HepG2 (cell line): ENCODE data around the gene ARHGAP25. TPM values are rescaled to one million over a fixed set of nuclear protein-coding genes. Genes with fewer than 3 reads are reported as not detected.

Experiments used
- ATAC-seq: fragments of 200-7000 bp; cut with Tn5 transposase; 3 replicates; pipeline ENCODE4 v1.9.1; 2020; ENCODE audit warnings: mild to moderate bottlenecking, moderate library complexity
- BruUV-seq: library from RNA; stranded (reverse); fragments of 400-500 nt; replicated peaks from 2 replicates; lab custom pipeline; 2021; lab: Mats Ljungman, UMichigan
- CTCF ChIA-PET: fragments of 300-600 bp; formaldehyde crosslinking; extraction: SDS; loops from one replicate; lab custom pipeline; 2021; ENCODE audit warnings: low total read pairs, inconsistent platforms, low intra/inter-chr PET ratio; lab: Yijun Ruan, JAX
- POLR2A ChIA-PET: fragments of 350-600 bp; sonication (Branson Sonifier 250); formaldehyde crosslinking; loops from one replicate; lab custom pipeline; 2020; ENCODE audit warnings: antibody characterized with exemption, inconsistent platforms; lab: Yijun Ruan, JAX
- DNase-seq: peaks from one replicate; pipeline ENCODE4 v3.0.0-alpha.2; 2015; ENCODE audit warnings: low spot score
- FAIRE-seq: peaks from 3 replicates; lab custom pipeline; 2011; peaks lifted over from hg19 to GRCh38; lab: Jason Lieb, UNC
- H2AFZ ChIP-seq: one replicate; pipeline ENCODE4 v1.6.1; 2011; ENCODE audit warnings: low read length, inconsistent platforms
- H3K27ac ChIP-seq: fragments of 300-600 bp; 3 replicates; pipeline ENCODE4 v1.8.0; 2011; ENCODE audit warnings: mixed run types, mild to moderate bottlenecking, mixed read lengths, low read length, inconsistent platforms; ENCODE audit not compliant: insufficient read depth; ENCODE audit errors: extremely low read length
- H3K27me3 ChIP-seq, 2 experiments: fragments of 200-600 bp in 1 of 2; 2 replicates in 1 of 2; 3 replicates in 1 of 2; pipeline versions ENCODE4 v1.6.0 to v1.8.0; 2011; ENCODE audit warnings: low read length in 2 of 2, mild to moderate bottlenecking in 2 of 2, moderate library complexity in 2 of 2, inconsistent platforms in 1 of 2; ENCODE audit not compliant: insufficient read depth in 2 of 2, control insufficient read depth in 1 of 2
- H3K36me3 ChIP-seq, 2 experiments: fragments of 200-600 bp in 1 of 2; replicated peaks in 1 of 2; 2 replicates in 1 of 2; 3 replicates in 1 of 2; pipeline versions ENCODE4 v1.5.1 to v1.8.0; 2011; ENCODE audit warnings: low read length in 2 of 2, inconsistent platforms in 1 of 2; ENCODE audit not compliant: insufficient read depth in 2 of 2, control insufficient read depth in 1 of 2
- H3K4me1 ChIP-seq: 2 replicates; pipeline ENCODE4 v1.5.1; 2012; ENCODE audit warnings: low read length, inconsistent platforms; ENCODE audit not compliant: insufficient read depth
- H3K4me2 ChIP-seq: 2 replicates; pipeline ENCODE4 v1.6.0; 2011; ENCODE audit warnings: low read depth, low read length, inconsistent platforms
- H3K4me3 ChIP-seq, 3 experiments: fragments of 200-600 bp in 1 of 3; sonication (generic), shearing (Covaris generic) in 1 of 3; replicated peaks in 1 of 3; 2 replicates each; pipeline ENCODE4 v1.5.1; 2011 to 2016; ENCODE audit warnings: low read length in 3 of 3, inconsistent platforms in 2 of 3, low read depth in 2 of 3, mild to moderate bottlenecking in 2 of 3, control low read depth in 1 of 3, mixed read lengths in 1 of 3; ENCODE audit not compliant: insufficient read depth in 1 of 3
- H3K79me2 ChIP-seq: one replicate; pipeline ENCODE4 v1.6.1; 2011; ENCODE audit warnings: low read length, inconsistent platforms; ENCODE audit not compliant: insufficient read depth
- H3K9ac ChIP-seq: 2 replicates; pipeline ENCODE4 v1.6.0; 2011; ENCODE audit warnings: mild to moderate bottlenecking, low read depth, low read length, inconsistent platforms; ENCODE audit not compliant: insufficient read depth
- H3K9me3 ChIP-seq: 2 replicates; pipeline ENCODE4 v1.5.1; 2012; ENCODE audit warnings: mild to moderate bottlenecking, low read length
- H4K20me1 ChIP-seq: 2 replicates; pipeline ENCODE4 v1.6.0; 2011; ENCODE audit warnings: inconsistent platforms, mild to moderate bottlenecking, low read length, moderate library complexity; ENCODE audit not compliant: insufficient read depth
- AKAP8 ChIP-seq: sonication (generic); formaldehyde crosslinking; IDR thresholded peaks from 2 replicates; pipeline ENCODE4 v1.5.1; 2020; ENCODE audit warnings: mild to moderate bottlenecking, missing genetic modification reagents
- FOSL2 ChIP-seq: sonication (generic); formaldehyde crosslinking; IDR thresholded peaks from 2 replicates; pipeline ENCODE4 v1.4.0; 2020; ENCODE audit warnings: missing genetic modification reagents
- HNRNPUL1 ChIP-seq: fragments of 200-400 bp; formaldehyde crosslinking; IDR thresholded peaks from 2 replicates; pipeline ENCODE4 v1.6.1; 2017; ENCODE audit warnings: low read depth, mild to moderate bottlenecking, low read length, moderate library complexity
- MNT ChIP-seq: fragments of 450-650 bp; IDR thresholded peaks from 2 replicates; pipeline ENCODE4 v1.6.1; 2016
- NR0B2 ChIP-seq: sonication (generic); formaldehyde crosslinking; IDR thresholded peaks from 2 replicates; pipeline ENCODE4 v1.4.0; 2020; ENCODE audit warnings: mild to moderate bottlenecking, missing genetic modification reagents
- PHF5A ChIP-seq: IDR thresholded peaks from one replicate; pipeline ENCODE4 v1.6.1; 2018; ENCODE audit warnings: low read depth, missing genetic modification reagents; ENCODE audit not compliant: unreplicated experiment
- RFXANK ChIP-seq: IDR thresholded peaks from 2 replicates; pipeline ENCODE4 v1.6.1; 2016
- SMC3 ChIP-seq: IDR thresholded peaks from 2 replicates; pipeline ENCODE4 v1.6.1; 2011; ENCODE audit warnings: low read length, improper control_type of control experiment
- SPEN ChIP-seq: sonication (generic); formaldehyde crosslinking; IDR thresholded peaks from 2 replicates; pipeline ENCODE4 v1.5.1; 2020; ENCODE audit warnings: low read depth, mild to moderate bottlenecking, missing genetic modification reagents
- SRSF1 ChIP-seq: fragments of 200-400 bp; formaldehyde crosslinking; optimal IDR thresholded peaks from 2 replicates; pipeline ENCODE3; 2017; ENCODE audit warnings: mild to moderate bottlenecking, low read depth, low read length, moderate library complexity
- TMF1 ChIP-seq: sonication (generic); formaldehyde crosslinking; IDR thresholded peaks from 2 replicates; pipeline ENCODE4 v1.8.1; 2022; ENCODE audit warnings: low read depth, missing genetic modification reagents
- ZBED4 ChIP-seq: sonication (generic); formaldehyde crosslinking; IDR thresholded peaks from 2 replicates; pipeline ENCODE4 v1.4.0; 2020; ENCODE audit warnings: missing genetic modification reagents, borderline replicate concordance
- ZBTB20 ChIP-seq: sonication (generic); formaldehyde crosslinking; IDR thresholded peaks from 2 replicates; pipeline ENCODE4 v1.8.1; 2023; ENCODE audit warnings: missing genetic modification reagents, low read depth, mild to moderate bottlenecking, borderline replicate concordance
- ZNF18 ChIP-seq: sonication (generic); formaldehyde crosslinking; IDR thresholded peaks from 2 replicates; pipeline ENCODE4 v1.8.0; 2022; ENCODE audit warnings: mild to moderate bottlenecking, missing genetic modification reagents; ENCODE audit not compliant: insufficient replicate concordance
- ZNF546 ChIP-seq: sonication (generic); formaldehyde crosslinking; conservative IDR thresholded peaks from 2 replicates; pipeline ENCODE4 v1.8.1; 2023; ENCODE audit warnings: mild to moderate bottlenecking, missing genetic modification reagents
- ZNF766 ChIP-seq: sonication (generic); formaldehyde crosslinking; IDR thresholded peaks from 2 replicates; pipeline ENCODE4 v1.5.0; 2020; ENCODE audit warnings: missing genetic modification reagents, borderline replicate concordance
- ZNF839 ChIP-seq: sonication (generic); formaldehyde crosslinking; IDR thresholded peaks from 2 replicates; pipeline ENCODE4 v1.4.0; 2020; ENCODE audit warnings: missing genetic modification reagents, mild to moderate bottlenecking, borderline replicate concordance
- ZSCAN29 ChIP-seq: sonication (generic); formaldehyde crosslinking; conservative IDR thresholded peaks from 2 replicates; pipeline ENCODE4 v1.4.0; 2020; ENCODE audit warnings: mild to moderate bottlenecking, missing genetic modification reagents
- in situ Hi-C: cut with HindIII; loops from 2 replicates; pipeline ENCODE4 v1.10.0; 2017; ENCODE audit warnings: low pct_unique_long_range_greater_than_20kb; ENCODE audit not compliant: extremely low pct_ligation_motif_present
- intact Hi-C: fragments of 100-400 bp; cut with micrococcal nuclease; formaldehyde crosslinking; loops from one replicate; pipeline ENCODE4 v1.10.0; 2022; ENCODE audit not compliant: unreplicated experiment
- polyA plus RNA-seq, 8 experiments: library from polyadenylated mRNA; depleted of rRNA in 3 of 8; stranded (reverse) in 7 of 8; unstranded in 1 of 8; fragments of >200 nt; fragmentation: Illumina TruSeq in 4 of 8; extraction: Trizol in 4 of 8; gene quantifications; 2 replicates each; pipeline versions ENCODE4 v1.2.1 to v1.2.3, GENCODE V29; 2011 to 2016; ENCODE audit warnings: low read depth in 4 of 8, missing spikeins in 1 of 8, mixed read lengths in 1 of 8; ENCODE audit not compliant: insufficient read depth in 1 of 8
- total RNA-seq, 5 experiments: library from RNA; depleted of rRNA; stranded (reverse); fragments of >200 nt; fragmentation: Illumina TruSeq; extraction: Trizol; gene quantifications; 2 replicates each; pipeline ENCODE4 v1.2.3, GENCODE V29; 2016; ENCODE audit warnings: low read depth in 1 of 5

The ARHGAP25 gene
- total and polyA plus RNA-seq, 2 of the 13 experiments (the other 11 are each of a cell fraction or from before 2014, with no cell fraction given) = not detected

GRCh38 chr2:68762665-68763064 lies 28.1 kb downstream of the ARHGAP25 start:
- H3K27ac ChIP-seq = no peak overlapping the region
- no peak for DNase-seq
- no peak overlapping the region for H3K4me2 ChIP-seq
- H4K20me1 ChIP-seq = no peaks in the 10 kb centered on the region
- H3K27me3 ChIP-seq = peaks cover 0 to 23% of the 10 kb centered on the region in 2 experiments; a peak in 3 of 5 replicates
- no peak for ATAC-seq
- no peaks in the 10 kb centered on the region for H3K9me3 ChIP-seq
- CTCF ChIA-PET = no interaction called here
- no peak overlapping the region for H3K9ac ChIP-seq
- BruUV-seq = no TSS peak
- no peak overlapping the region for H2AFZ ChIP-seq
- no peaks in the 10 kb centered on the region for H3K36me3 ChIP-seq
- no peaks in the 10 kb centered on the region for H3K79me2 ChIP-seq
- FAIRE-seq = no peak
- intact Hi-C loops = no loop called here
- POLR2A ChIA-PET = no interaction called here
- H3K4me3 ChIP-seq = no peak overlapping the region
- in situ Hi-C loops = no loop called here
- H3K4me1 ChIP-seq = no peaks in the 10 kb centered on the region
- TF ChIP-seq ZNF18 (CRISPR knock-in tag) (no peak), RFXANK (CRISPR knock-in tag) (no peak), MNT (no peak), SMC3 (no peak), AKAP8 (no peak), ZNF546 (CRISPR knock-in tag) (no peak), PHF5A (CRISPR knock-in tag) (no peak), SRSF1 (no peak), SPEN (CRISPR knock-in tag) (no peak), ZSCAN29 (no peak), ZNF766 (CRISPR knock-in tag) (no peak), ZNF839 (CRISPR knock-in tag) (no peak), HNRNPUL1 (no peak), ZBED4 (CRISPR knock-in tag) (no peak), NR0B2 (CRISPR knock-in tag) (no peak), ZBTB20 (CRISPR knock-in tag) (no peak), TMF1 (CRISPR knock-in tag) (no peak), FOSL2 (no peak)
